GM18951 (cell line): ENCODE results near the gene CEP126.
"Not testable (repeated sequence)": the region's sequence is repeated elsewhere in the genome, so short reads cannot be mapped to it uniquely, and the experiment has no call there.

Experiments
- POLR2A ChIP-seq: IDR thresholded peaks from 4 replicates; pipeline ENCODE4 v1.6.1; 2011; ENCODE audit warnings: mild to moderate bottlenecking; ENCODE audit not compliant: insufficient read length, insufficient read depth; ENCODE audit errors: extremely low read depth
- in situ Hi-C: fragments of 300-500 bp; cut with MboI; formaldehyde crosslinking; loops from one replicate; pipeline ENCODE4 v1.12.0; 2022; ENCODE audit warnings: low sequenced_read_pairs, mixed read lengths, inconsistent platforms; ENCODE audit not compliant: unreplicated experiment

The CEP126 gene

GRCh38 chr11:101915791-101916291 lies 1.0 kb downstream of the CEP126 start:
- no peak for TF ChIP-seq POLR2A
- in situ Hi-C loops = no loop called here

- TF ChIP-seq POLR2A = no peak
- in situ Hi-C loops = no loop called here
Observed at GRCh38 chr11:101916422-101916821, 1.6 kb downstream of the CEP126 start, which contains the start of gene ANGPTL5. TSS of gene ANGPTL5 (minus strand) at chr11:101916522. CDS start at chr11:101907909, 8,613 bp downstream.

- no peak for TF ChIP-seq POLR2A
- in situ Hi-C loops = no loop called here
Observed at GRCh38 chr11:101917226-101917625, 2.4 kb downstream of the CEP126 start.

- TF ChIP-seq POLR2A = no peak
- in situ Hi-C loops = no loop called here
Observed at GRCh38 chr11:101920992-101921391, 6.2 kb downstream of the CEP126 start.

GRCh38 chr11:101923554-101923953 lies 8.7 kb downstream of the CEP126 start:
- in situ Hi-C loops = no loop called here
- no peak for TF ChIP-seq POLR2A

GRCh38 chr11:101929294-101929915 lies 14.6 kb downstream of the CEP126 start:
- in situ Hi-C loops = no loop called here
- no peak for TF ChIP-seq POLR2A

- TF ChIP-seq POLR2A = no peak
- in situ Hi-C loops = no loop called here
Observed at GRCh38 chr11:101931692-101932091, 16.9 kb downstream of the CEP126 start.

- in situ Hi-C loops = no loop called here
- TF ChIP-seq POLR2A = no peak
Observed at GRCh38 chr11:101940901-101941520, 26.2 kb downstream of the CEP126 start.

GRCh38 chr11:101944923-101945322 lies 30.1 kb downstream of the CEP126 start:
- TF ChIP-seq POLR2A = no peak
- in situ Hi-C loops = no loop called here

- in situ Hi-C loops = no loop called here
- TF ChIP-seq POLR2A = no peak
Observed at GRCh38 chr11:101945448-101945847, 30.6 kb downstream of the CEP126 start.

- in situ Hi-C loops = no loop called here
- no peak for TF ChIP-seq POLR2A
Observed at GRCh38 chr11:101949680-101950220, 34.9 kb downstream of the CEP126 start.

GRCh38 chr11:101955278-101955677 lies 40.5 kb downstream of the CEP126 start:
- in situ Hi-C loops = no loop called here

GRCh38 chr11:101955701-101956100 lies 40.9 kb downstream of the CEP126 start:
- in situ Hi-C loops = no loop called here
- TF ChIP-seq POLR2A = no peak

More at GRCh38 chr11:101955278-101955677, 40.5 kb downstream of the CEP126 start:
- TF ChIP-seq POLR2A = no peak

GRCh38 chr11:101960231-101960630 lies 45.4 kb downstream of the CEP126 start:
- no peak for TF ChIP-seq POLR2A
- in situ Hi-C loops = no loop called here

- in situ Hi-C loops = not testable (repeated sequence)
Observed at GRCh38 chr11:101964200-101964599, 49.4 kb downstream of the CEP126 start.
